HG02678 (cell line): ENCODE data around the gene CCDC85C.

Experiments
- ATAC-seq: cut with Tn5 transposase; IDR thresholded peaks from one replicate; pipeline ENCODE4 v1.9.1; 2021; ENCODE audit warnings: mild to moderate bottlenecking, moderate library complexity; ENCODE audit not compliant: unreplicated experiment

The CCDC85C gene

GRCh38 chr14:99527427-99528076 lies 76.5 kb downstream of the CCDC85C start:
- no peak for ATAC-seq

GRCh38 chr14:99527026-99527425 lies 77.0 kb downstream of the CCDC85C start:
- ATAC-seq, result no peak

GRCh38 chr14:99525699-99526080 lies 78.3 kb downstream of the CCDC85C start:
- no peak for ATAC-seq

- no peak for ATAC-seq
Measured at GRCh38 chr14:99524804-99525698, 79.0 kb downstream of the CCDC85C start.

- no peak for ATAC-seq
Measured at GRCh38 chr14:99524091-99524661, 79.8 kb downstream of the CCDC85C start.

- no peak for ATAC-seq
Measured at GRCh38 chr14:99523704-99524055, 80.3 kb downstream of the CCDC85C start.

GRCh38 chr14:99522934-99523703 lies 80.9 kb downstream of the CCDC85C start:
- ATAC-seq, result no peak

GRCh38 chr14:99522457-99522891 lies 81.5 kb downstream of the CCDC85C start:
- ATAC-seq, result no peak

- ATAC-seq, result no peak
Measured at GRCh38 chr14:99522025-99522401, 82.0 kb downstream of the CCDC85C start.

GRCh38 chr14:99521176-99522024 lies 82.6 kb downstream of the CCDC85C start:
- no peak for ATAC-seq

- ATAC-seq, result no peak
Measured at GRCh38 chr14:99520571-99521081, 83.4 kb downstream of the CCDC85C start.

GRCh38 chr14:99519931-99520421 lies 84.0 kb downstream of the CCDC85C start:
- ATAC-seq, result no peak

GRCh38 chr14:99519347-99519881 lies 84.6 kb downstream of the CCDC85C start:
- no peak for ATAC-seq

GRCh38 chr14:99518441-99519346 lies 85.3 kb downstream of the CCDC85C start:
- ATAC-seq, result peak; percentile 73

GRCh38 chr14:99517643-99518381 lies 86.2 kb downstream of the CCDC85C start:
- no peak for ATAC-seq

GRCh38 chr14:99516871-99517642 lies 87.0 kb downstream of the CCDC85C start:
- ATAC-seq, result no peak
